HEK293 (cell line): ENCODE data around the gene BEST2.

Experiments
- BCL11A ChIP-seq: fragments of 450-650 bp; formaldehyde crosslinking; IDR thresholded peaks from 2 replicates; pipeline ENCODE4 v1.5.1; 2016; ENCODE audit warnings: low read depth, missing biosample characterization, missing genetic modification characterization
- EGR2 ChIP-seq: fragments of 450-650 bp; formaldehyde crosslinking; IDR thresholded peaks from 2 replicates; pipeline ENCODE4 v1.5.1; 2016; ENCODE audit warnings: low read depth, missing biosample characterization, missing genetic modification characterization
- KLF10 ChIP-seq: fragments of 450-650 bp; IDR thresholded peaks from 2 replicates; pipeline ENCODE4 v1.5.1; 2018; ENCODE audit warnings: missing biosample characterization, mild to moderate bottlenecking, missing genetic modification characterization
- OVOL3 ChIP-seq: fragments of 450-650 bp; formaldehyde crosslinking; IDR thresholded peaks from 2 replicates; pipeline ENCODE4 v1.5.1; 2016; ENCODE audit warnings: missing biosample characterization, missing genetic modification characterization
- ZBTB8A ChIP-seq: fragments of 450-650 bp; formaldehyde crosslinking; IDR thresholded peaks from 2 replicates; pipeline ENCODE4 v1.5.1; 2016; ENCODE audit warnings: missing biosample characterization, missing genetic modification characterization
- ZNF155 ChIP-seq: fragments of 450-650 bp; formaldehyde crosslinking; IDR thresholded peaks from 2 replicates; pipeline ENCODE4 v1.5.1; 2016; ENCODE audit warnings: missing biosample characterization, missing genetic modification characterization
- ZNF24 ChIP-seq: fragments of 450-650 bp; formaldehyde crosslinking; IDR thresholded peaks from 2 replicates; pipeline ENCODE4 v1.5.1; 2016; ENCODE audit warnings: missing biosample characterization, missing genetic modification characterization
- ZNF274 ChIP-seq, 2 experiments: fragments of 200-500 bp in 1 of 2; fragments of 450-650 bp in 1 of 2; sonication (Bioruptor generic) in 1 of 2; formaldehyde crosslinking in 1 of 2; IDR thresholded peaks; 2 replicates each; pipeline versions ENCODE4 v1.5.1 to v1.6.1; 2014 to 2016; ENCODE audit warnings: borderline replicate concordance in 1 of 2, inconsistent platforms in 1 of 2, low read length in 1 of 2, missing biosample characterization in 1 of 2, missing genetic modification characterization in 1 of 2
- ZNF350 ChIP-seq: fragments of 450-650 bp; formaldehyde crosslinking; IDR thresholded peaks from 2 replicates; pipeline ENCODE4 v1.5.0; 2017; ENCODE audit warnings: missing biosample characterization, mild to moderate bottlenecking, missing genetic modification characterization
- ZNF394 ChIP-seq: fragments of 450-650 bp; formaldehyde crosslinking; IDR thresholded peaks from 2 replicates; pipeline ENCODE4 v1.5.1; 2016; ENCODE audit warnings: missing biosample characterization, missing genetic modification characterization, mild to moderate bottlenecking, moderate library complexity, borderline replicate concordance
- ZNF561 ChIP-seq: fragments of 450-650 bp; IDR thresholded peaks from 2 replicates; pipeline ENCODE4 v1.5.1; 2018; ENCODE audit warnings: missing biosample characterization, missing genetic modification characterization, borderline replicate concordance
- ZNF707 ChIP-seq: fragments of 450-650 bp; formaldehyde crosslinking; IDR thresholded peaks from 2 replicates; pipeline ENCODE4 v1.5.1; 2016; ENCODE audit warnings: missing biosample characterization, missing genetic modification characterization
- ZNF830 ChIP-seq: fragments of 450-650 bp; IDR thresholded peaks from 2 replicates; pipeline ENCODE4 v1.5.0; 2018; ENCODE audit warnings: missing biosample characterization, missing genetic modification characterization, low read depth, mild to moderate bottlenecking, moderate library complexity
- ZSCAN30 ChIP-seq: fragments of 450-650 bp; IDR thresholded peaks from 2 replicates; pipeline ENCODE4 v1.5.1; 2018; ENCODE audit warnings: missing biosample characterization, mild to moderate bottlenecking, missing genetic modification characterization, moderate library complexity
- TF ChIP-seq, protein P1 (sequence below): IDR thresholded peaks from 2 replicates; pipeline ENCODE4 v1.6.1; 2011; ENCODE audit warnings: mild to moderate bottlenecking, low read depth, low read length, borderline replicate concordance
- TF ChIP-seq, protein P2 (sequence below): fragments of 450-650 bp; formaldehyde crosslinking; conservative IDR thresholded peaks from 2 replicates; pipeline ENCODE4 v1.5.1; 2016; ENCODE audit warnings: low read depth, missing biosample characterization, missing genetic modification characterization
- TF ChIP-seq, protein P3 (sequence below): fragments of 450-650 bp; IDR thresholded peaks from 2 replicates; pipeline ENCODE4 v1.5.1; 2018; ENCODE audit warnings: missing biosample characterization, missing genetic modification characterization
- TF ChIP-seq, protein P4 (sequence below): fragments of 450-650 bp; formaldehyde crosslinking; IDR thresholded peaks from 2 replicates; pipeline ENCODE4 v1.5.1; 2016; ENCODE audit warnings: missing biosample characterization, missing genetic modification characterization
- TF ChIP-seq, protein P5 (sequence below): fragments of 450-650 bp; formaldehyde crosslinking; IDR thresholded peaks from 2 replicates; pipeline ENCODE4; 2016; ENCODE audit warnings: missing biosample characterization, missing genetic modification characterization
- TF ChIP-seq, protein P6 (sequence below): fragments of 450-650 bp; formaldehyde crosslinking; IDR thresholded peaks from 2 replicates; pipeline ENCODE4 v1.5.1; 2016; ENCODE audit warnings: missing biosample characterization, missing genetic modification characterization
- TF ChIP-seq, protein P7 (sequence below): fragments of 450-650 bp; IDR thresholded peaks from 2 replicates; pipeline ENCODE4 v1.5.1; 2018; ENCODE audit warnings: missing biosample characterization, mild to moderate bottlenecking, missing genetic modification characterization

The BEST2 gene

DNA sequence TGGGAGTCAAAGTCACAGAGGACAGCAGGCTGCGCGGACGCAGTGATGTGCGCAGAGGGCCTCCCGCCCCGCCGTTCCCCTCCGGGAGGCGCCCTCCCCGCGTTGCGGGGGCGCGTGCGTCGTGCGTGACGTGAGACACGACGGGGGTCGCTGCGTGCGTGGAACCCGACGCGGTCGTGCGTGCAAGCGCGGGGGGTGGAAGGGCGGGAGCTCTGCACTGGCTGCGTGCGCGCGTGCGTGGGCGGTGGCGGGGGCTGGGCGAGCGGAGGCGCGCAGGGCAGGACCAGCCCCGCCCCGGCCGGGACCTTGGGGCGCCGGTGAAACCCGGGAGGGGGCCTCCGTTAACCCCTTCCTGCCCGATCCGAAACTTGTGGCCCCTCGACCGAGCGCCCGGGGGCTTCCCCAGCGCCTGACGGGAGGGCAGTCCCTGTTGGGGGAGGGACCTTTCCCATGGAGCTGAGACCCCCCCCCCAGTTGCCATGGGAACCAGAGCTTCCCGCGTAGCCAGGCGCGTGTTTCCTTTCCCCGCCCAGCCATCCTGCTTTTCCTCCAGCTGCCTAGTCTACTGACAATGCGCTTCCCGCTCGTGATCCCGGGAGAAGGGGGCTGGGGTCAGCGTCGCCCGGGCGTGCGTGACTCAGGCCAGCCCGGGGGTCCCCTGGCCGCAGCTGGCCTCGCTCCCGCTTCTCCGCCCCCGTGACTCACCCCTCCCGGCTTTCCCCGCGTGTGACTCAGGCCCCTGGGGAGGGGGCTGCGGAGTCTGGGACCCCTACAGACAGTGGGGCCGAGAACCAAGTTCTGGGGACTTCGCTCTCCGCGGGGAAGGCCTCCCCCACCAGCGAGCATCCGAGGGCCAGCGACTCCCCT is 31.1 kb downstream of the BEST2 start (continued):
- TF ChIP-seq, protein P1, sequence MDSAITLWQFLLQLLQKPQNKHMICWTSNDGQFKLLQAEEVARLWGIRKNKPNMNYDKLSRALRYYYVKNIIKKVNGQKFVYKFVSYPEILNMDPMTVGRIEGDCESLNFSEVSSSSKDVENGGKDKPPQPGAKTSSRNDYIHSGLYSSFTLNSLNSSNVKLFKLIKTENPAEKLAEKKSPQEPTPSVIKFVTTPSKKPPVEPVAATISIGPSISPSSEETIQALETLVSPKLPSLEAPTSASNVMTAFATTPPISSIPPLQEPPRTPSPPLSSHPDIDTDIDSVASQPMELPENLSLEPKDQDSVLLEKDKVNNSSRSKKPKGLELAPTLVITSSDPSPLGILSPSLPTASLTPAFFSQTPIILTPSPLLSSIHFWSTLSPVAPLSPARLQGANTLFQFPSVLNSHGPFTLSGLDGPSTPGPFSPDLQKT = no peak
- TF ChIP-seq ZNF350 (tag by site-specific recombination) (no peak), ZNF274 (IDR thresholded peaks at IDR 0.05; ENCODE audit: low read length) (no peak), ZNF274 (tag by site-specific recombination; IDR thresholded peaks at IDR 0.05; ENCODE audit: borderline replicate concordance) (no peak), OVOL3 (tag by site-specific recombination) (no peak), ZNF155 (tag by site-specific recombination) (no peak), ZNF561 (peak; percentile 90), ZBTB8A (peak; percentile 92), ZNF830 (no peak), ZNF394 (peak; percentile 63; the same call in 1 of the 2 replicates), ZNF707 (no peak), EGR2 (tag by site-specific recombination) (peak; percentile 94), KLF10 (peak; percentile 88), ZSCAN30 (tag by site-specific recombination) (peak; percentile 89), ZNF24 (tag by site-specific recombination) (0 out of 2 replicates have a peak, but pooled peaks have one; percentile 37), BCL11A (tag by site-specific recombination) (no peak)
- TF ChIP-seq, protein P2, sequence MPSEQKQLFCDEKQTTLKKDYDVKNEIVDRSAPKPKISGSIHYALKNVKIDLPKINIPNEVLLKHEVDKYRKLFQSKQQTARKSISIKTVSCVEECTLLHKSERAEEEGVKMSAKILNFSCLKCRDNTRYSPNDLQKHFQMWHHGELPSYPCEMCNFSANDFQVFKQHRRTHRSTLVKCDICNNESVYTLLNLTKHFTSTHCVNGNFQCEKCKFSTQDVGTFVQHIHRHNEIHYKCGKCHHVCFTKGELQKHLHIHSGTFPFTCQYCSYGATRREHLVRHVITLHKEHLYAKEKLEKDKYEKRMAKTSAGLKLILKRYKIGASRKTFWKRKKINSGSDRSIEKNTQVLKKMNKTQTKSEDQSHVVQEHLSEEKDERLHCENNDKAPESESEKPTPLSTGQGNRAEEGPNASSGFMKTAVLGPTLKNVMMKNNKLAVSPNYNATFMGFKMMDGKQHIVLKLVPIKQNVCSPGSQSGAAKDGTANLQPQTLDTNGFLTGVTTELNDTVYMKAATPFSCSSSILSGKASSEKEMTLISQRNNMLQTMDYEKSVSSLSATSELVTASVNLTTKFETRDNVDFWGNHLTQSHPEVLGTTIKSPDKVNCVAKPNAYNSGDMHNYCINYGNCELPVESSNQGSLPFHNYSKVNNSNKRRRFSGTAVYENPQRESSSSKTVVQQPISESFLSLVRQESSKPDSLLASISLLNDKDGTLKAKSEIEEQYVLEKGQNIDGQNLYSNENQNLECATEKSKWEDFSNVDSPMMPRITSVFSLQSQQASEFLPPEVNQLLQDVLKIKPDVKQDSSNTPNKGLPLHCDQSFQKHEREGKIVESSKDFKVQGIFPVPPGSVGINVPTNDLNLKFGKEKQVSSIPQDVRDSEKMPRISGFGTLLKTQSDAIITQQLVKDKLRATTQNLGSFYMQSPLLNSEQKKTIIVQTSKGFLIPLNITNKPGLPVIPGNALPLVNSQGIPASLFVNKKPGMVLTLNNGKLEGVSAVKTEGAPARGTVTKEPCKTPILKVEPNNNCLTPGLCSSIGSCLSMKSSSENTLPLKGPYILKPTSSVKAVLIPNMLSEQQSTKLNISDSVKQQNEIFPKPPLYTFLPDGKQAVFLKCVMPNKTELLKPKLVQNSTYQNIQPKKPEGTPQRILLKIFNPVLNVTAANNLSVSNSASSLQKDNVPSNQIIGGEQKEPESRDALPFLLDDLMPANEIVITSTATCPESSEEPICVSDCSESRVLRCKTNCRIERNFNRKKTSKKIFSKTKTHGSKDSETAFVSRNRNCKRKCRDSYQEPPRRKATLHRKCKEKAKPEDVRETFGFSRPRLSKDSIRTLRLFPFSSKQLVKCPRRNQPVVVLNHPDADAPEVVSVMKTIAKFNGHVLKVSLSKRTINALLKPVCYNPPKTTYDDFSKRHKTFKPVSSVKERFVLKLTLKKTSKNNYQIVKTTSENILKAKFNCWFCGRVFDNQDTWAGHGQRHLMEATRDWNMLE = peak; percentile 34; the same call in 1 of the 2 replicates
- TF ChIP-seq, protein P3, sequence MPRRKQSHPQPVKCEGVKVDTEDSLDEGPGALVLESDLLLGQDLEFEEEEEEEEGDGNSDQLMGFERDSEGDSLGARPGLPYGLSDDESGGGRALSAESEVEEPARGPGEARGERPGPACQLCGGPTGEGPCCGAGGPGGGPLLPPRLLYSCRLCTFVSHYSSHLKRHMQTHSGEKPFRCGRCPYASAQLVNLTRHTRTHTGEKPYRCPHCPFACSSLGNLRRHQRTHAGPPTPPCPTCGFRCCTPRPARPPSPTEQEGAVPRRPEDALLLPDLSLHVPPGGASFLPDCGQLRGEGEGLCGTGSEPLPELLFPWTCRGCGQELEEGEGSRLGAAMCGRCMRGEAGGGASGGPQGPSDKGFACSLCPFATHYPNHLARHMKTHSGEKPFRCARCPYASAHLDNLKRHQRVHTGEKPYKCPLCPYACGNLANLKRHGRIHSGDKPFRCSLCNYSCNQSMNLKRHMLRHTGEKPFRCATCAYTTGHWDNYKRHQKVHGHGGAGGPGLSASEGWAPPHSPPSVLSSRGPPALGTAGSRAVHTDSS (tag by site-specific recombination) = no peak
- TF ChIP-seq, protein P4, sequence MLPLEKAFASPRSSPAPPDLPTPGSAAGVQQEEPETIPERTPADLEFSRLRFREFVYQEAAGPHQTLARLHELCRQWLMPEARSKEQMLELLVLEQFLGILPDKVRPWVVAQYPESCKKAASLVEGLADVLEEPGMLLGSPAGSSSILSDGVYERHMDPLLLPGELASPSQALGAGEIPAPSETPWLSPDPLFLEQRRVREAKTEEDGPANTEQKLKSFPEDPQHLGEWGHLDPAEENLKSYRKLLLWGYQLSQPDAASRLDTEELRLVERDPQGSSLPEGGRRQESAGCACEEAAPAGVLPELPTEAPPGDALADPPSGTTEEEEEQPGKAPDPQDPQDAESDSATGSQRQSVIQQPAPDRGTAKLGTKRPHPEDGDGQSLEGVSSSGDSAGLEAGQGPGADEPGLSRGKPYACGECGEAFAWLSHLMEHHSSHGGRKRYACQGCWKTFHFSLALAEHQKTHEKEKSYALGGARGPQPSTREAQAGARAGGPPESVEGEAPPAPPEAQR (tag by site-specific recombination) = no peak
- TF ChIP-seq, protein P5, sequence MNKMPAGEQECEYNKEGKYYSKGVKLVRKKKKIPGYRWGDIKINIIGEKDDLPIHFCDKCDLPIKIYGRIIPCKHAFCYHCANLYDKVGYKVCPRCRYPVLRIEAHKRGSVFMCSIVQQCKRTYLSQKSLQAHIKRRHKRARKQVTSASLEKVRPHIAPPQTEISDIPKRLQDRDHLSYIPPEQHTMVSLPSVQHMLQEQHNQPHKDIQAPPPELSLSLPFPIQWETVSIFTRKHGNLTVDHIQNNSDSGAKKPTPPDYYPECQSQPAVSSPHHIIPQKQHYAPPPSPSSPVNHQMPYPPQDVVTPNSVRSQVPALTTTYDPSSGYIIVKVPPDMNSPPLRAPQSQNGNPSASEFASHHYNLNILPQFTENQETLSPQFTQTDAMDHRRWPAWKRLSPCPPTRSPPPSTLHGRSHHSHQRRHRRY (tag by site-specific recombination) = 0 out of 2 replicates have a peak, but pooled peaks have one; percentile 15
- TF ChIP-seq, protein P6, sequence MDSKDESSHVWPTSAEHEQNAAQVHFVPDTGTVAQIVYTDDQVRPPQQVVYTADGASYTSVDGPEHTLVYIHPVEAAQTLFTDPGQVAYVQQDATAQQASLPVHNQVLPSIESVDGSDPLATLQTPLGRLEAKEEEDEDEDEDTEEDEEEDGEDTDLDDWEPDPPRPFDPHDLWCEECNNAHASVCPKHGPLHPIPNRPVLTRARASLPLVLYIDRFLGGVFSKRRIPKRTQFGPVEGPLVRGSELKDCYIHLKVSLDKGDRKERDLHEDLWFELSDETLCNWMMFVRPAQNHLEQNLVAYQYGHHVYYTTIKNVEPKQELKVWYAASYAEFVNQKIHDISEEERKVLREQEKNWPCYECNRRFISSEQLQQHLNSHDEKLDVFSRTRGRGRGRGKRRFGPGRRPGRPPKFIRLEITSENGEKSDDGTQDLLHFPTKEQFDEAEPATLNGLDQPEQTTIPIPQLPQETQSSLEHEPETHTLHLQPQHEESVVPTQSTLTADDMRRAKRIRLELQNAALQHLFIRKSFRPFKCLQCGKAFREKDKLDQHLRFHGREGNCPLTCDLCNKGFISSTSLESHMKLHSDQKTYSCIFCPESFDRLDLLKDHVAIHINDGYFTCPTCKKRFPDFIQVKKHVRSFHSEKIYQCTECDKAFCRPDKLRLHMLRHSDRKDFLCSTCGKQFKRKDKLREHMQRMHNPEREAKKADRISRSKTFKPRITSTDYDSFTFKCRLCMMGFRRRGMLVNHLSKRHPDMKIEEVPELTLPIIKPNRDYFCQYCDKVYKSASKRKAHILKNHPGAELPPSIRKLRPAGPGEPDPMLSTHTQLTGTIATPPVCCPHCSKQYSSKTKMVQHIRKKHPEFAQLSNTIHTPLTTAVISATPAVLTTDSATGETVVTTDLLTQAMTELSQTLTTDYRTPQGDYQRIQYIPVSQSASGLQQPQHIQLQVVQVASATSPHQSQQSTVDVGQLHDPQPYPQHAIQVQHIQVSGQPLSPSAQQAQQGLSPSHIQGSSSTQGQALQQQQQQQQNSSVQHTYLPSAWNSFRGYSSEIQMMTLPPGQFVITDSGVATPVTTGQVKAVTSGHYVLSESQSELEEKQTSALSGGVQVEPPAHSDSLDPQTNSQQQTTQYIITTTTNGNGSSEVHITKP = peak; percentile 50; the same call in 1 of the 2 replicates
- TF ChIP-seq, protein P7, sequence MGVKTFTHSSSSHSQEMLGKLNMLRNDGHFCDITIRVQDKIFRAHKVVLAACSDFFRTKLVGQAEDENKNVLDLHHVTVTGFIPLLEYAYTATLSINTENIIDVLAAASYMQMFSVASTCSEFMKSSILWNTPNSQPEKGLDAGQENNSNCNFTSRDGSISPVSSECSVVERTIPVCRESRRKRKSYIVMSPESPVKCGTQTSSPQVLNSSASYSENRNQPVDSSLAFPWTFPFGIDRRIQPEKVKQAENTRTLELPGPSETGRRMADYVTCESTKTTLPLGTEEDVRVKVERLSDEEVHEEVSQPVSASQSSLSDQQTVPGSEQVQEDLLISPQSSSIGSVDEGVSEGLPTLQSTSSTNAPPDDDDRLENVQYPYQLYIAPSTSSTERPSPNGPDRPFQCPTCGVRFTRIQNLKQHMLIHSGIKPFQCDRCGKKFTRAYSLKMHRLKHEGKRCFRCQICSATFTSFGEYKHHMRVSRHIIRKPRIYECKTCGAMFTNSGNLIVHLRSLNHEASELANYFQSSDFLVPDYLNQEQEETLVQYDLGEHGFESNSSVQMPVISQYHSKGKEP (tag by site-specific recombination) = peak; percentile 58; the same call in 1 of the 2 replicates
